ENCODE data around the gene SIK2. TPM values are rescaled to one million over a fixed set of nuclear protein-coding genes. Genes with fewer than 3 reads are reported as not detected.

The SIK2 gene
- total RNA-seq, 1 donor from 2014 or later = 8.2 TPM

DNA sequence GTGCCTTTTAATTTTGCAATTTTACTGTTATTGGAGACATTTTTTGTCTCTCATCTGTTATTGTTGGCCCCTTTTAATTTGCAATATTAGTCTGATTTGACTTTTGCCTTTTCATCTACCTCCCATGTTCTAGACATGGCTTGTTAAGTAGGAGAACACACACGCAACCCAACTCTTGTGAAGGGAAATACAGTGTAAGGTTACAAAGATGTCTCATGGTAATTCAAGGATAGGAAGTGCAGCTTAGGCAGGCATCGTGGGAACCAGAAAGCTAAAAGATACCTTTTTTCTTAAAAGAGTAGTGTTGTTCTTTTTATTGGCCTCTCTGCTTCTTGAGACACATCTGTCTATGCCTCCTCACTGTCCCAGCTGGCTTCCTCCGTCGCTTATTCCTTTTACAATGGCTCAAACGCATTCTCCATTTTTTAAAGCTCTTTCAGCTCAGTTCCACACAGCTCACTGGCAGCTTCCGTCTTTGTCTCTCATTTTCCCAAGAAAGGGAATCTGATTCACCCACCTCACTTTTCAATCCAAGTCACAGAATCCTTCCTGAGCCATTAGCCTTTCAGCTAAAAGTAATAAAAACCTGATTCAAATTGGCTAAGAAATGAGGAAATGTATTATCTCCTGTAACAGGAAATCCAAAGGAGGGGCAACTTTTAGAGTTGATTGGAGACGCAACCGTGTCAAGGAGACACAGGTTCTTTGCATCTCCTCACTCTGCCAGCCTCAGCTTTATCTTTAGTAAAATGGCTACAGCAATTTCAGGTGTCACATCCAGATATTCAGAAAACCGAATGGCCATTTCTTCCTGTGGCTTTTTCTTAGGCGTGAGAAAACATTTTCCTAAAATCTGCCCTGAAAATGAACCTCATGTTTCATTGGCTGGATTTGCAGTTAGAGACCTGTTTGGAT, 57.2 kb downstream of the SIK2 start:
- peaks cover 0 to 3% of the 10 kb centered on the region in 2 donors for H3K4me1 ChIP-seq
- H3K36me3 ChIP-seq = no peaks in the 10 kb centered on the region
- no peak for DNase-seq (ENCODE audit: low spot score in 2 of 2)
- intact Hi-C loops (cut with DNase I) = no loop called here
- H3K27me3 ChIP-seq = no peaks in the 10 kb centered on the region
- TF ChIP-seq, protein P1, sequence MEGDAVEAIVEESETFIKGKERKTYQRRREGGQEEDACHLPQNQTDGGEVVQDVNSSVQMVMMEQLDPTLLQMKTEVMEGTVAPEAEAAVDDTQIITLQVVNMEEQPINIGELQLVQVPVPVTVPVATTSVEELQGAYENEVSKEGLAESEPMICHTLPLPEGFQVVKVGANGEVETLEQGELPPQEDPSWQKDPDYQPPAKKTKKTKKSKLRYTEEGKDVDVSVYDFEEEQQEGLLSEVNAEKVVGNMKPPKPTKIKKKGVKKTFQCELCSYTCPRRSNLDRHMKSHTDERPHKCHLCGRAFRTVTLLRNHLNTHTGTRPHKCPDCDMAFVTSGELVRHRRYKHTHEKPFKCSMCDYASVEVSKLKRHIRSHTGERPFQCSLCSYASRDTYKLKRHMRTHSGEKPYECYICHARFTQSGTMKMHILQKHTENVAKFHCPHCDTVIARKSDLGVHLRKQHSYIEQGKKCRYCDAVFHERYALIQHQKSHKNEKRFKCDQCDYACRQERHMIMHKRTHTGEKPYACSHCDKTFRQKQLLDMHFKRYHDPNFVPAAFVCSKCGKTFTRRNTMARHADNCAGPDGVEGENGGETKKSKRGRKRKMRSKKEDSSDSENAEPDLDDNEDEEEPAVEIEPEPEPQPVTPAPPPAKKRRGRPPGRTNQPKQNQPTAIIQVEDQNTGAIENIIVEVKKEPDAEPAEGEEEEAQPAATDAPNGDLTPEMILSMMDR (IDR thresholded peaks at IDR 0.05) = no peak
- H3K27ac ChIP-seq = no peak overlapping the region
- H3K4me3 ChIP-seq = no peak overlapping the region
- H3K9me3 ChIP-seq = no peaks in the 10 kb centered on the region

DNA sequence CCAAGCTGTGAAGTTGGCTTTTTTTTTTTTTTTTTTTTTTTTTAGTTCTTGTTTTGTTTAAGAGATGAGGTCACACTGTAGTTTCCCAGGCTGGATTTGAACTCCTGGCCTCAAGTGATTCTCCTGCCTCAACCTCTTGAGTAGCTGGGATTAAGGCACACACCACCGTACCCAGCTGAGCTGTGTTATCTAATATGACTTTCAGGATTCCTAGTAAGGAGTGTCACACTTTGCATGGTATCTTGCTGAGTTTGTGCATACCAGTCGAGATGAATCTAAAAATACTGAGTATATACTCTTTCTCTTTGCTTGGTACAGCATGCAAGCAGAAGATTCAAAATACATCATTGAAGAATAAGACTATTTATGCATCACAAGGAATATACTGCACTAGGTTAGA, 58.6 kb downstream of the SIK2 start:
- intact Hi-C loops (cut with DNase I) = no loop called here
- TF ChIP-seq, protein P1 (IDR thresholded peaks at IDR 0.05) = no peak

DNA sequence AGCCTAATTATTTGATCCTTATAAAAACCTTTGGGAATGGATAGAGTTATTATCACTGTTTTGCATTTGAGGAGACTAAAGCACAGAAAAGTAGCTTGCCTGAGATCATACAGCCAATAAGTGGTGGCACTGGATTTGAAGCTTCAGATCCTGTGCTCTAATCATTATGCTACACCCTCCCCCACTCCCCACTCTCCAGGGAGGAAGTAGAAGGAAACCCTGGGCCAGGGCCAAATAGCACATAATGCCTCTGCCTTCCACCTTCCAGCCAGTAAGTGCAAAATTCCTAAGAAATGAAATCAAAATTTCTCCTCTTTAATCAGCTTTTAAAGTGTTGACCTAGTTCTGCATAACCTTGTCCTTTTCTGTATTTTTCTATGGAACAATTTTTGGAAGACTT, 61.6 kb downstream of the SIK2 start:
- TF ChIP-seq, protein P1 (IDR thresholded peaks at IDR 0.05) = no peak
- Histone ChIP-seq H3K27me3 (no peaks in the 10 kb centered on the region), H3K27ac (no peak overlapping the region), H3K4me1 (peaks cover 0 to 3% of the 10 kb centered on the region in 2 donors), H3K9me3 (no peaks in the 10 kb centered on the region), H3K4me3 (no peak overlapping the region), H3K36me3 (no peaks in the 10 kb centered on the region)
- intact Hi-C loops (cut with DNase I) = no loop called here
- DNase-seq (ENCODE audit: low spot score in 2 of 2) = no peak

More for the DNA sequence above, 58.6 kb downstream of the SIK2 start:
- Histone ChIP-seq H3K36me3 (no peaks in the 10 kb centered on the region), H3K27me3 (no peaks in the 10 kb centered on the region), H3K27ac (no peak overlapping the region), H3K4me1 (peaks cover 0 to 3% of the 10 kb centered on the region in 2 donors), H3K9me3 (no peaks in the 10 kb centered on the region), H3K4me3 (no peak overlapping the region)
- DNase-seq (ENCODE audit: low spot score in 2 of 2) = no peak

DNA sequence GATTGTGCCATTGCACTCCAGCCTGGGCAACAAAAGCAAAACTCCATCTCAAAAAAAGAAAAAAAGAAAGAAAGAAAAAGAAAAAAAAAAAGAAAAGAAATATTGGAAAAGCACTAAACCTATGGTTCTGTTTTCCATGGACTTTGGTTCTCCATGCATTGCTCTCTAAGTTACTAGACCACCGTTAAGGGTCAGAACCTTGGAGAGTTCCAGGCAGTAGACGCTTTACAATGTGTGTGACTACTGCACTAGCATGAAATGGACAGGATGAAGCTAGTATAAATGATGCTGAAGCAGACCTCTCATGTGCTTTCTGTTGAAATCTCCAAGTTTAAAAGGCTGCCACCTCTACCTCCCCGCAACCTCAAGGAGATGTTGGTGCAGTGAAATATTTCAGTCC, 63.5 kb downstream of the SIK2 start:
- H3K9me3 ChIP-seq = no peaks in the 10 kb centered on the region
- DNase-seq (ENCODE audit: low spot score in 2 of 2) = no peak
- peaks cover 0 to 3% of the 10 kb centered on the region in 2 donors for H3K4me1 ChIP-seq
- no peaks in the 10 kb centered on the region for H3K27me3 ChIP-seq
- H3K36me3 ChIP-seq = no peaks in the 10 kb centered on the region
- intact Hi-C loops (cut with DNase I) = no loop called here
- TF ChIP-seq, protein P1 (IDR thresholded peaks at IDR 0.05) = no peak
- H3K4me3 ChIP-seq = no peak overlapping the region
- H3K27ac ChIP-seq = no peak overlapping the region

DNA sequence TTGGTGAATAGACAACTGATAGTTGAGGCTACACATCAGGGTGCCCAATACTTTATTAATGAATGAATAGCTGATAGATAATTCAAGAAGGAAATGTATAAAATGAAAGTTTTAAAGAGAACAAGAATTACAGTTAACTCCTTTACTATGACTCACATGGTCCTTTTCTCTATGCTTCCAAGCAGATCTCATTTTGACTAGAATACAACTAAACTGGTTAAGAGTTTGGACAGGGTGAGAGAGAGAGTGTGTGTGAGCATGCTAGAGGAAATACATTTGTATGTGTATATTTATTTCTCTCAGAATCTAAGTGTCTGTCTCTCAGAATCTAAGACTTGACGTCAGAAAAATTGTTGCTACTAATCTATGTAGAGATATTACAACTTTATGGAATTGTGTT, 66.7 kb downstream of the SIK2 start:
- H3K9me3 ChIP-seq = no peaks in the 10 kb centered on the region
- no peak for DNase-seq (ENCODE audit: low spot score in 2 of 2)
- no peak overlapping the region for H3K27ac ChIP-seq
- TF ChIP-seq, protein P1 (IDR thresholded peaks at IDR 0.05) = no peak
- H3K4me1 ChIP-seq = peaks cover 0 to 2% of the 10 kb centered on the region in 2 donors
- intact Hi-C loops (cut with DNase I) = no loop called here
- H3K27me3 ChIP-seq = no peaks in the 10 kb centered on the region
- H3K36me3 ChIP-seq = peaks cover 0 to 17% of the 10 kb centered on the region in 2 donors
- no peak overlapping the region for H3K4me3 ChIP-seq

Measured in ascending aorta (tissue), 2 donors.